Psoas muscle (tissue), 8 donors: Measurements from ENCODE around the gene NLRP5. TPM values are rescaled to one million over a fixed set of nuclear protein-coding genes. Genes with fewer than 3 reads are reported as not detected.
"Not testable (repeated sequence)": the region's sequence is repeated elsewhere in the genome, so short reads cannot be mapped to it uniquely, and the experiment has no call there.

Source experiments
- ATAC-seq, 4 donors: fragments of 200-7000 bp; cut with Tn5 transposase; one replicate each; pipeline ENCODE4 v1.9.1; 2020; ENCODE audit warnings: moderate library complexity in 3 of 4, mild to moderate bottlenecking in 2 of 4
- DNase-seq, 2 donors: peaks; one replicate each; pipeline ENCODE4 v3.0.0-alpha.2; 2020
- H3K27ac ChIP-seq: fragments of 200-600 bp; one replicate; pipeline ENCODE4 v1.8.0; 2022
- H3K27me3 ChIP-seq, 3 donors: fragments of 200-600 bp in 1 of 3; one replicate each; pipeline versions ENCODE4 v1.6.1 to v1.8.0; 2013 to 2022; ENCODE audit warnings: low read length in 2 of 3, mild to moderate bottlenecking in 2 of 3, moderate library complexity in 1 of 3; ENCODE audit not compliant: insufficient read depth in 3 of 3
- H3K36me3 ChIP-seq, 2 donors: fragments of 200-600 bp in 1 of 2; one replicate each; pipeline versions ENCODE4 v1.6.1 to v1.8.0; 2013 to 2022; ENCODE audit warnings: low read depth in 1 of 2, mild to moderate bottlenecking in 1 of 2, moderate library complexity in 1 of 2; ENCODE audit not compliant: insufficient read depth in 1 of 2
- H3K4me1 ChIP-seq: fragments of 200-600 bp; one replicate; pipeline ENCODE4 v1.8.0; 2022
- H3K4me3 ChIP-seq: fragments of 200-600 bp; one replicate; pipeline ENCODE4 v1.8.0; 2022; ENCODE audit warnings: mild to moderate bottlenecking
- H3K9me3 ChIP-seq: fragments of 200-600 bp; one replicate; pipeline ENCODE4 v1.8.0; 2022
- CTCF ChIP-seq: fragments of 200-600 bp; IDR thresholded peaks from one replicate; pipeline ENCODE4 v1.8.0; 2022; ENCODE audit warnings: antibody characterized with exemption
- WGBS, 3 donors: extraction: QIAGEN DNeasy Blood & Tissue Kit; methylation state at CpG; one replicate each; pipeline versions ENCODE4 v1.1.6 to v1.1.7; 2013; 5-methylcytosine and 5-hydroxymethylcytosine counted together
- intact Hi-C, 2 donors: fragments of 100-400 bp; cut with DNase I; formaldehyde crosslinking; loops; one replicate each; pipeline versions ENCODE4 v1.11.0 to v1.14.2; 2022
- polyA plus RNA-seq, 3 donors: library from polyadenylated mRNA; stranded (reverse); fragments of 200-250 nt; gene quantifications; one replicate each; pipeline ENCODE4 v1.2.3, GENCODE V29; 2013
- total RNA-seq, 4 donors: library from RNA; stranded (reverse); fragmentation: NEBNext Ultra II Directional in 2 of 4; extraction: Animal tissue kit (Norgen Biotek cat#: 25700) in 2 of 4; gene quantifications; one replicate each; pipeline versions ENCODE4 v1.2.1 to v1.2.4, GENCODE V29; 2021 to 2023
- donor health status: healthy with polysubstance abuse.
- donor health status: DM: no; HTN: no; CAD: no; lungs with moderate emphysema.
- donor health status: Bipolar disorder and iron deficiency.
- donor health status: healthy.
- donor health status: DM: yes; HTN: yes; CAD: no.
- donor health status: DM: no; HTN: no; CAD: no.
- donor health status: DM: no; HTN: no; CAD: no.
- donor health status: DM: yes; HTN: yes; CAD: no.

NLRP5 gene
- total and polyA plus RNA-seq, 7 donors: not detected

- ATAC-seq: no peak
- peaks cover 0 to 6% of the 10 kb centered on the region in 2 donors for H3K36me3 ChIP-seq
- intact Hi-C loops: no loop called here
- H3K4me1 ChIP-seq: no peaks in the 10 kb centered on the region
- H3K27ac ChIP-seq: no peak overlapping the region
- WGBS, 3 donors: 76 to 83% (median 82%) methylated on average over 9 of the region's 9 CpGs
- no peaks in the 10 kb centered on the region for H3K9me3 ChIP-seq
- no peak for DNase-seq
- H3K27me3 ChIP-seq: no peaks in the 10 kb centered on the region
- H3K4me3 ChIP-seq: no peak overlapping the region
- no peak for TF ChIP-seq CTCF
These were observed 107.9 kb downstream of the NLRP5 start for GRCh38 chr19:56094449-56094848.

- no peak for TF ChIP-seq CTCF
- 76 to 82% (median 81%) methylated on average over 13 of the region's 13 CpGs for WGBS, 3 donors
These were observed 110.1 kb downstream of the NLRP5 start for GRCh38 chr19:56096665-56097064.

GRCh38 chr19:56097306-56097705 lies 110.7 kb downstream of the NLRP5 start:
- Histone ChIP-seq H3K4me1 (no peaks in the 10 kb centered on the region), H3K9me3 (no peaks in the 10 kb centered on the region), H3K27ac (no peak overlapping the region), H3K36me3 (peaks cover 0 to 20% of the 10 kb centered on the region in 2 donors), H3K27me3 (no peaks in the 10 kb centered on the region), H3K4me3 (no peak overlapping the region)
- 65 to 81% (median 77%) methylated on average over 23 of the region's 23 CpGs for WGBS, 3 donors
- ATAC-seq (no peak), DNase-seq (no peak)
- intact Hi-C loops: no loop called here
- TF ChIP-seq CTCF: no peak

More at GRCh38 chr19:56096665-56097064, 110.1 kb downstream of the NLRP5 start:
- ATAC-seq: no peak
- peaks cover 0 to 13% of the 10 kb centered on the region in 2 donors for H3K36me3 ChIP-seq
- H3K4me3 ChIP-seq: no peak overlapping the region
- DNase-seq: no peak
- H3K27me3 ChIP-seq: no peaks in the 10 kb centered on the region
- H3K27ac ChIP-seq: no peak overlapping the region
- H3K9me3 ChIP-seq: no peaks in the 10 kb centered on the region
- intact Hi-C loops: no loop called here
- H3K4me1 ChIP-seq: no peaks in the 10 kb centered on the region

- no peak overlapping the region for H3K4me3 ChIP-seq
- no peak for ATAC-seq
- H3K36me3 ChIP-seq: peaks cover 0 to 24% of the 10 kb centered on the region in 2 donors
- no peak for DNase-seq
- WGBS, 3 donors: 82 to 91% (median 87%) methylated on average over 7 of the region's 7 CpGs
- no peaks in the 10 kb centered on the region for H3K27me3 ChIP-seq
- H3K9me3 ChIP-seq: no peaks in the 10 kb centered on the region
- H3K4me1 ChIP-seq: no peaks in the 10 kb centered on the region
- intact Hi-C loops: no loop called here
- no peak overlapping the region for H3K27ac ChIP-seq
- no peak for TF ChIP-seq CTCF
These were observed 111.2 kb downstream of the NLRP5 start for GRCh38 chr19:56097776-56098175.

- H3K4me3 ChIP-seq, H3K27me3 ChIP-seq, intact Hi-C loops, DNase-seq, H3K27ac ChIP-seq, ATAC-seq, H3K9me3 ChIP-seq, H3K4me1 ChIP-seq: not testable (repeated sequence)
- 94 to 97% (median 96%) methylated on average over 13 to 21 of the region's 21 CpGs for WGBS, 3 donors
- peaks cover 0 to 25% of the 10 kb centered on the region in 2 donors for H3K36me3 ChIP-seq
These were observed 111.7 kb downstream of the NLRP5 start for GRCh38 chr19:56098237-56098636.
